ENCODE measurements around the gene PTCH2.
A peak's percentile ranks its signal among the peaks of the same experiment; 100 is the strongest.

The PTCH2 gene

GRCh38 chr1:44778705-44779576 lies 64.1 kb downstream of the PTCH2 start:
- DNase-seq: no peak

DNA sequence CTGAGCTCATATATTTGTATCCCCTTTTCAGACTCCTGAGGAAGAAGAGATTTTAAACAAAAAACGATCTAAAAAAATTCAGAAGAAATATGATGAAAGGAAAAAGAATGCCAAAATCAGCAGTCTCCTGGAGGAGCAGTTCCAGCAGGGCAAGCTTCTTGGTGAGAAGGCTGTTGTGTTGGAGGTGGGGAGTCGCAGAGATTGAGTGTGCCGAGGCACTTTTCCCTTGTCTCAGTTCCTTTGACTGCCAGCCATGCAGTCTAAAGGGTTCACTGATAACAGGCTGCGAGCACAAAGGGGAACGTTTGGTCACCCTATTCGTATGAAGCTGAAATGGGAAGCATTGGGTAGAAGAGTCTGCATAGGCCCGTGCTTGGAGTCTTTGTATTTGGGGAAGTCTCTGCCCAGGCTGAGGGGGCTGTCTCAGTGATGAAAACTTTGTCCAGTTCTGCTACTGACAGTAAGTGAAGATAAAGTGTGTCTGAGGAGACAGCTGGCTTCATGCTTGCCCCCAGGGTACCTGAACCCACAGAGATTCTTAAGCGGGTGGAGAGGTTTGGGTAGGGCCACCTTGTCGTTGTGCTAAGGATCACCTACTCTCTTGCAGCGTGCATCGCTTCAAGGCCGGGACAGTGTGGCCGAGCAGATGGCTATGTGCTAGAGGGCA lies 65.0 kb downstream of the PTCH2 start:
- DNase-seq: no peak

DNA sequence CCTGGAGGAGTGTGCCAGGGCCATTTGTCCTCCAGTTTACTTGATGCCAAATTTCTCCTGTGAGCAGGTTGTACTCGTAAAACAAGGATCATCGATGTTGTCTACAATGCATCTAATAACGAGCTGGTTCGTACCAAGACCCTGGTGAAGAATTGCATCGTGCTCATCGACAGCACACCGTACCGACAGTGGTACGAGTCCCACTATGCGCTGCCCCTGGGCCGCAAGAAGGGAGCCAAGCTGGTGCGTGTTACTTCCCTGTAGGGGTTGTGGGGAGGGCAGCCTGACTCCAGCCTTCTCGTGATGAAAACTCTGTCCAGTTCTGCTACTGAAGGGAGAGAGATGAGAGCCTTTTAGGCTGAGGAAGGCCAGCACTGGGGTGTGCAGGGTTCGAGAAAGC lies 65.5 kb downstream of the PTCH2 start:
- no peak for DNase-seq

GRCh38 chr1:44776730-44777068 lies 66.4 kb downstream of the PTCH2 start:
- no peak for DNase-seq

DNA sequence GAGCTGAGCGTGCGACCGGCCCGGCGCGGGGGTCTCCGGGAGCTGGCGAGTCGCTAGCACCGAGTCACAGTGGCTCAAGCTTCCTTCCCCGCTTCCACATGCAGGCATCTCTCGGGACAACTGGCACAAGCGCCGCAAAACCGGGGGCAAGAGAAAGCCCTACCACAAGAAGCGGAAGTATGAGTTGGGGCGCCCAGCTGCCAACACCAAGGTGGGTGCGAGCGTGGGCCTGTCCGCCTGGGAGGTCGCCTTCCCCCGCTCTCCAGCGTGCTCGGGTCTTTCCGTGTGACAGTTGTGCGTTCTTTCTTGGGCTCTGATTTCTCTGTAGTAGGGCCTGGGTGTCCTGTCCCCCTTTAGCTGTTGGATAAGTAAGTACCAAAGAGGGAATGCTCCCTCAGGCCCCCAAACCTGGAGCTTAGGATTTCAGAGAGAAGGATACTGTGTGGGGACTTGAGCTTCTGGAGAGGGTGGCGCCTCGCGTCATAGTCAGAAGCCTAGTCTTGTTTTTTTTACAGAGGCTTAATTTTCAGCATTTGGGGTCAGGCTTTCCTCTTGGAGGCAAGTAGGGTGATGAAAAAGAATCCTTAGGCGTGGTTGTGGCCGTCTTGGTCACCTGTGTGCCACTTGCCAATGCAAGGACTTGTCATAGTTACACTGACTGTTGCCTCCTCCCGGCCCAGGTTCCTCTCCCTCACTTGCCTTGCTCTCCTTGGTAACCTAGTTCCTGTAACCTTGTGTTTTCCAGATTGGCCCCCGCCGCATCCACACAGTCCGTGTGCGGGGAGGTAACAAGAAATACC lies 66.9 kb downstream of the PTCH2 start:
- DNase-seq: peak; percentile 43

GRCh38 chr1:44775078-44775929 lies 67.7 kb downstream of the PTCH2 start, which contains the start of gene RPS8:
TSS of gene RPS8 (plus strand) at chr1:44775540. CDS start at chr1:44775597, 57 bp downstream.
- DNase-seq: peak; percentile 93

All from stimulated activated CD4-positive, alpha-beta T cell treated with anti-CD3 and anti-CD28 coated beads, Interleukin-4, amount 100 ng/mL, for 24 hours (primary cell).